Choroid plexus epithelial cell (primary cell): Measurements from ENCODE around the gene MMAA.

Source experiments
- DNase-seq: peaks from one replicate; pipeline ENCODE4 v3.0.0-alpha.2; 2010; ENCODE audit warnings: low read depth
- H3K4me3 ChIP-seq: 2 replicates; pipeline ENCODE4 v1.5.1; 2011; ENCODE audit warnings: low read depth, mild to moderate bottlenecking, control low read depth, low read length, moderate library complexity
- TF ChIP-seq, protein P1 (sequence below): conservative IDR thresholded peaks from 2 replicates; pipeline ENCODE4 v1.5.1; 2011; ENCODE audit warnings: low read depth, mild to moderate bottlenecking, control low read depth, inconsistent platforms, low read length, moderate library complexity

Gene MMAA

DNA sequence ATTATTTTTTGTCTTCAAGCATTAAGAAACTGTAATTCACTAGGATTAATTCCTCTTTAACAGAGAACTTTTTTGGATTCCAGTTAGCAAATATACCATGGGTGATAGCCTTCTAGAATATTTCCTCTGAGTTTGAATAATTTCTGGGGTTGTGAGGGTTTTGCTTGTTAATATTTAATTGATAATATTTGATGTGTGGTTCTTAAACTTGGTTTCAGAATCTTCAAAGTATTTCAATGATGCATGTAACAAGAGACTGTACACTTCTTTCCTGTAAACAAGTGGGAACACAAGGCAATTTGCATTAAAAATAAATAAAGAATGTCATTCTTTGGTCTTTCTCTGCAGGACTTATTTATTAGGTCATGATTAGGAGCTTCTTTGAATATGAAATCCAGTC, 51.2 kb downstream of the MMAA start:
- TF ChIP-seq, protein P1, sequence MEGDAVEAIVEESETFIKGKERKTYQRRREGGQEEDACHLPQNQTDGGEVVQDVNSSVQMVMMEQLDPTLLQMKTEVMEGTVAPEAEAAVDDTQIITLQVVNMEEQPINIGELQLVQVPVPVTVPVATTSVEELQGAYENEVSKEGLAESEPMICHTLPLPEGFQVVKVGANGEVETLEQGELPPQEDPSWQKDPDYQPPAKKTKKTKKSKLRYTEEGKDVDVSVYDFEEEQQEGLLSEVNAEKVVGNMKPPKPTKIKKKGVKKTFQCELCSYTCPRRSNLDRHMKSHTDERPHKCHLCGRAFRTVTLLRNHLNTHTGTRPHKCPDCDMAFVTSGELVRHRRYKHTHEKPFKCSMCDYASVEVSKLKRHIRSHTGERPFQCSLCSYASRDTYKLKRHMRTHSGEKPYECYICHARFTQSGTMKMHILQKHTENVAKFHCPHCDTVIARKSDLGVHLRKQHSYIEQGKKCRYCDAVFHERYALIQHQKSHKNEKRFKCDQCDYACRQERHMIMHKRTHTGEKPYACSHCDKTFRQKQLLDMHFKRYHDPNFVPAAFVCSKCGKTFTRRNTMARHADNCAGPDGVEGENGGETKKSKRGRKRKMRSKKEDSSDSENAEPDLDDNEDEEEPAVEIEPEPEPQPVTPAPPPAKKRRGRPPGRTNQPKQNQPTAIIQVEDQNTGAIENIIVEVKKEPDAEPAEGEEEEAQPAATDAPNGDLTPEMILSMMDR, result no peak
- H3K4me3 ChIP-seq, result no peak overlapping the region
- DNase-seq, result no peak

DNA sequence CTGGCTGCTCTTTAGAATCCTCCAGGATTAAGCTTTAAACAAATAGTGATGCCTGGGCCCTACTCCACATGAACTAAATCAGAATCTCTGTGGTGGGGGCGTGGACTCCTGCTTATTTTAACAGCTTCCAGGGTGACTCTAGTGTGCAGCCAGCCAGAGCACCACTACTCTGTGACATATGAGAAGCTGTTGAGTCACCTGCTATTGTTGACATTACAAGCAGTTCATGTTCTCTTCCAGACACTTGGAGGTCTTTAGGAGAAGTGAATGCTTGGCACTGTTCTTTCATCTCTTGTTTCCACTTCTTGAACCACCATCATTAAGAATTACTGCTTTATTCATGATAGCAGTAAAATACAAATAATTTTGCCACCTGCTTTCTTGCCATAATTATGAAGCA, 60.3 kb downstream of the MMAA start:
- peak; percentile 80 for DNase-seq
- H3K4me3 ChIP-seq, result no peak overlapping the region
- TF ChIP-seq, protein P1, result no peak

DNA sequence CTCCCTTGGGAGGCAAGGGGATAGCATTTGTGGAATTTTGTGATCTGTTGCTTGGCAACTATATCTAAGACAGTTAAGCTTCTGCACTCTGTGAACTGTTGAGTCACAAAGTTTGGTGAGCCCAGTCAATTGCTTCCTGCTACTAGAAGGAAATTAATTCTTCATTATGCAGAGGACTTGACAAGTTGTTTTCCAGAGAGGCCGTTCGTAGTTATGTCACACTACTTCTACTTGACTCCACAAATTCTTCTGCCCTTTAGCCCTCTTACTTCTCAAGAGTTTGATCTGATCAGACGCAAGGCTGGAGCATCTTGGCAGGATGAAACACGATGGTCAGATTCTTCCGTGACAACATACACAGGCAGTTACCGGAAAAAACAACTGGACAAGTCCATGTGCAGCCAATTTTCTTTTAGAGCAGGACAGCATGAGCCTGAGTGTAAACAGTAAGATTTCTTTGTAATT, 60.8 kb downstream of the MMAA start, which contains the start of gene C4orf51:
C4orf51 (plus strand) TSS at position 156 of the 465 bp plus-strand sequence; CDS start at position 214, 58 bp downstream.
- TF ChIP-seq, protein P1, result no peak
- no peak within 1 kb of the TSS for H3K4me3 ChIP-seq
- DNase-seq, result peak; percentile 52

DNA sequence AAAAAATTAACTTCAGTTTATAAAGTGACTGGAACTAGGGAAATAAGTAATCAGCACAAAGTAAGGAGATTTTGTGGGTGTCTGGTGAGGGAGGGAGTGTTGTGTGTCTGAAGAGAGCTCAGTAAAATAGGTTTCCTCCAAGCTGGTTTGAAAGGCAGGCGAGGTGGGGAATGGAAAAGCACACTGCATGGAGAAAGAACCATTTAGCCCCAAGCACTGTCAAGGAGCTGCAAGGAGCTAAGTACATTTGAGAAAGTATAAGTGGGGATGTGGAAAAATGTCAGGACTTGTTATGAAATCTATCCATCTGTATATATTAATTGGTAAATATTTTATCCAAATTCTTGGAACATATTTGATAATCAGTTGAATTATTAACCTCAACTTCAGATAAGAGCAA, 61.7 kb downstream of the MMAA start:
- TF ChIP-seq, protein P1, result no peak
- no peak overlapping the region for H3K4me3 ChIP-seq
- DNase-seq, result no peak

DNA sequence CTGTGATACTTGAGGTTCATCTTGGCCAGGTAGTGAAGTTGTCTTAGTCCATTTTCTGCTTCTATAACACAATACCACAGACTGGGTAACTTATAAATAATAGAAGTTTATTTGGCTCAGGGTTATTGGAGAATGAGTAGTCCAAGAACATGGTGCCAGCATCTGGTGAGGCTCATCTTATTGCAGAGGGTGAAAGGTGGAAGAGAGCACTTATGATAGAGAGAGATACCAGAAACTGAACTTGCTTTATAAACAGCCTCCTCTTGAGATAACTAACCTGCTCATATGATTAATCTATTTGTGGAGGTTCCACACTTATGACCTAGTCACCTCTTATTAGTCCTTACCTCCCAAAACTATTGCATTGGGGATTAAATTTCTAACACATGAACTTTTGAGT, 62.3 kb downstream of the MMAA start:
- TF ChIP-seq, protein P1, result no peak
- no peak for DNase-seq
- H3K4me3 ChIP-seq, result no peak overlapping the region

DNA sequence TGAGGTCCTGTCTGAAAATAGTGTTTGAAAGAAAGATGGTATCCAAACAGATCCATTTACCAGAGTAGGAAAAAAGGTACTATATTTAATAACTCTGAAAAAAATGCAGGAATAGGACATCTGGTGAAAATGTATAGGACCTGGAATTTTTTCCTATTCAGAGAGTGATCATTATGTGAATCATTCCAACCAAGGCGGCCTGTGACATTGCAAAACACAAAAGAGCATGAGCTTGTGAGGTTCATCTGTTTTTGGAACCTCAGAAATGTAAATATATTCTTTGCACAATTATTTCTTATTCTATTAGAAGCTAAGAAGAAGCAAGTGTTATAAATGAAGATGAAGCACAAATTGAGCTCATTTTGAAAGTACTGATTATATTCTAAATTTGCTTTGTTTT, 62.8 kb downstream of the MMAA start:
- DNase-seq, result peak; percentile 9
- TF ChIP-seq, protein P1, result no peak
- H3K4me3 ChIP-seq, result no peak overlapping the region

DNA sequence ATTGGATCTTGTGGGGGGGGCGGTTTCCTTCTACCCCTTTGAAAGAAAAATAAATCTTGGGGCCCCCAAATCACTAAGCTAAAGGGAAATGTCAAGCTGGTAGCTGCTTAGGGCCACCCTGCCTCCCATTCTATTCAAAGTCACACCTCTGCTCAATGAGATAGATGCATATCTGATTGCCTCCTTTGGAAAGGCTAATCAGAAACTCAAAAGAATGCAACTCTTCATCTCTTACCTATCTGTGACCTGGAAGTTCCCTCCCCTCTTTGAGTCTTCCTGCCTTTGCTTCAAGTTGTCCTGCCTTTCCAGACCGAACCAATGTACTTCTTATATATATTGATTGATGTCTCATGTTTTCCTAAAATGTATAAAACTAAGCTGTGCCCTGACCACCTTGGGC, 67.8 kb downstream of the MMAA start:
- H3K4me3 ChIP-seq, result no peak overlapping the region
- DNase-seq, result no peak
- TF ChIP-seq, protein P1, result no peak
